ENCODE measurements around the gene PPP1R9A. TPM values are rescaled to one million over a fixed set of nuclear protein-coding genes. Genes with fewer than 3 reads are reported as not detected.

PPP1R9A gene
- total RNA-seq, 1 experiment from 2014 or later: 15.6 TPM

DNA sequence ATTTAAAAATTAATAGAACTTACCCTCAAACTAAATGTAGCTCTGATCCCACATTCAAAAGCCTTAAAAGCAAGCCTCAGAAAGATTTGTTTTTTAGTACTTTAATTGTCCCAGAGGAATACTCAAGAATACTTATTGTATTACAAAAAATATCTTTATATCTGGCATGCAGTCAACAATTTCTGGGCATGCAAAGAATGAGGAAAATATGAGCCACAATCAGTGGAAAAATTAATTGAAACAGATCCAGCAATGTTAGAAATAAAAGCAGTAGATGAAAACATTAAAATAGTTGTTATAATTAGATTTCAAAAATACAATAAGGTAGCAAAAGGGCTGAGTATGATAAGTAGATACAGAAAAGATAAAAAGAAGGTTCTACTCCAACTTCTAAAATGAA lies 262.3 kb downstream of the PPP1R9A start:
- no peak overlapping the region for H3K27ac ChIP-seq (ENCODE audit: low read depth, low read length, poor library complexity, severe bottlenecking)
- TF ChIP-seq, protein P1, sequence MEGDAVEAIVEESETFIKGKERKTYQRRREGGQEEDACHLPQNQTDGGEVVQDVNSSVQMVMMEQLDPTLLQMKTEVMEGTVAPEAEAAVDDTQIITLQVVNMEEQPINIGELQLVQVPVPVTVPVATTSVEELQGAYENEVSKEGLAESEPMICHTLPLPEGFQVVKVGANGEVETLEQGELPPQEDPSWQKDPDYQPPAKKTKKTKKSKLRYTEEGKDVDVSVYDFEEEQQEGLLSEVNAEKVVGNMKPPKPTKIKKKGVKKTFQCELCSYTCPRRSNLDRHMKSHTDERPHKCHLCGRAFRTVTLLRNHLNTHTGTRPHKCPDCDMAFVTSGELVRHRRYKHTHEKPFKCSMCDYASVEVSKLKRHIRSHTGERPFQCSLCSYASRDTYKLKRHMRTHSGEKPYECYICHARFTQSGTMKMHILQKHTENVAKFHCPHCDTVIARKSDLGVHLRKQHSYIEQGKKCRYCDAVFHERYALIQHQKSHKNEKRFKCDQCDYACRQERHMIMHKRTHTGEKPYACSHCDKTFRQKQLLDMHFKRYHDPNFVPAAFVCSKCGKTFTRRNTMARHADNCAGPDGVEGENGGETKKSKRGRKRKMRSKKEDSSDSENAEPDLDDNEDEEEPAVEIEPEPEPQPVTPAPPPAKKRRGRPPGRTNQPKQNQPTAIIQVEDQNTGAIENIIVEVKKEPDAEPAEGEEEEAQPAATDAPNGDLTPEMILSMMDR (conservative IDR thresholded peaks at IDR 0.05; ENCODE audit: low read depth, low read length): no peak
- no peak for TF ChIP-seq EZH2 (IDR thresholded peaks at IDR 0.05; ENCODE audit: borderline replicate concordance, low read depth, low read length, poor library complexity, severe bottlenecking)
- H3K9me3 ChIP-seq (ENCODE audit: low read depth, low read length, poor library complexity, severe bottlenecking): no peaks in the 10 kb centered on the region
- H3K27me3 ChIP-seq (replicated peaks; ENCODE audit: insufficient read depth, low read depth, low read length, poor library complexity): no peaks in the 10 kb centered on the region
- no peak overlapping the region for H3K4me3 ChIP-seq (ENCODE audit: low read depth, low read length, poor library complexity, severe bottlenecking)
- no peak for DNase-seq (ENCODE audit: low spot score)
- POLR2A ChIA-PET (ENCODE audit: low non-redundant PET): no interaction called here
- no TSS peak for BruUV-seq (replicated peaks)
- intact Hi-C loops (cut with micrococcal nuclease; ENCODE audit: unreplicated experiment): no loop called here
- no peaks in the 10 kb centered on the region for H3K36me3 ChIP-seq (ENCODE audit: insufficient read depth, low read length, poor library complexity, severe bottlenecking)
- CTCF ChIA-PET: no interaction called here
- no peaks in the 10 kb centered on the region for H3K4me1 ChIP-seq (ENCODE audit: insufficient read depth, low read length, poor library complexity, severe bottlenecking)

DNA sequence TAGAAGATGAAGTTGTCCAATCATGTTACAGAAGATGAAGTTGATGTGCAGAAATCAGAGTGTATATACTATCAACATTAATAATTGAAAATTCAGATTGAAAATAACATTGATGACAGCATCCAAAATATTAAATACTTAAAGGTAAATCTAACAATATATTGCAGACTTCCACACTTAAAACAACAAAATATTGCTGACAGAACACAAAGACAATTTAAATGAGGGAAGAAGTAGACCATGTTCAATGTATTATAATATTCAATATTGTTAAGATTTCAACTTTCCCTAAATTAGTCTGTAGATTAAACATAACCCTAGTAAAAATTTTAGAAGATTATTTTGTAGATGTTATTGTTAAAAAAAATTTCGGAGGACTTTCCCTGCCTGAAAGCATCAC lies 265.0 kb downstream of the PPP1R9A start:
- Histone ChIP-seq H3K9me3 (ENCODE audit: low read depth, low read length, poor library complexity, severe bottlenecking) (no peaks in the 10 kb centered on the region), H3K4me3 (ENCODE audit: low read depth, low read length, poor library complexity, severe bottlenecking) (no peak overlapping the region), H3K36me3 (ENCODE audit: insufficient read depth, low read length, poor library complexity, severe bottlenecking) (no peaks in the 10 kb centered on the region), H3K27me3 (replicated peaks; ENCODE audit: insufficient read depth, low read depth, low read length, poor library complexity) (no peaks in the 10 kb centered on the region), H3K4me1 (ENCODE audit: insufficient read depth, low read length, poor library complexity, severe bottlenecking) (no peaks in the 10 kb centered on the region), H3K27ac (ENCODE audit: low read depth, low read length, poor library complexity, severe bottlenecking) (no peak overlapping the region)
- BruUV-seq (replicated peaks): no TSS peak
- TF ChIP-seq EZH2 (IDR thresholded peaks at IDR 0.05; ENCODE audit: borderline replicate concordance, low read depth, low read length, poor library complexity, severe bottlenecking): no peak
- no peak for DNase-seq (ENCODE audit: low spot score)
- ChIA-PET CTCF (no interaction called here), POLR2A (ENCODE audit: low non-redundant PET) (no interaction called here)
- intact Hi-C loops (cut with micrococcal nuclease; ENCODE audit: unreplicated experiment): no loop called here

DNA sequence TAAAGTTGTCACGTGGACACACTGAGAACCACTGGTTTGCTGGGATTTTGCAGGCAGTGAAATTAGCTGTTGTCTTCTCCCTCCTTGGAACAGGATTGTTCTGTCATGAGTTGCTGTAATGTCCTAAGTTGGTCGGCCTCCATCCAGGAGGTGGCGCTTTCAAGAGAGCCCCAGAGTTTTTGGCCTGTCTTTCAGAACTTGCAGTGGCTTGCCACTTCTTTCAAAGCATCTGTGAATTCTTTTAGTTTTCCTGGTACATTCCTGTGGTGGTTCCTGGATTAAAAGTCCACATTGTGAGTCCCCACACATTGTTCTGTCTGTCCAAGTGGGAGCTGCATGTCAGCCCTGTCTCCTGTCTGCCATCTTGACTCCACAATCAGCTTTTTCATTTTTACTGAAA lies 283.1 kb downstream of the PPP1R9A start:
- ChIA-PET POLR2A (ENCODE audit: low non-redundant PET) (no interaction called here), CTCF (no interaction called here)
- no peak for TF ChIP-seq EZH2 (IDR thresholded peaks at IDR 0.05; ENCODE audit: borderline replicate concordance, low read depth, low read length, poor library complexity, severe bottlenecking)
- TF ChIP-seq, protein P1 (conservative IDR thresholded peaks at IDR 0.05; ENCODE audit: low read depth, low read length): peak; percentile 32; the same call in 1 of the 2 replicates
- H3K27ac ChIP-seq (ENCODE audit: low read depth, low read length, poor library complexity, severe bottlenecking): no peak overlapping the region
- no peaks in the 10 kb centered on the region for H3K9me3 ChIP-seq (ENCODE audit: low read depth, low read length, poor library complexity, severe bottlenecking)
- intact Hi-C loops (cut with micrococcal nuclease; ENCODE audit: unreplicated experiment): loop anchor here (5.0 kb wide), 1 partner anchor 287 kb away; no protein-coding TSS in a partner anchor
- no TSS peak for BruUV-seq (replicated peaks)
- H3K4me1 ChIP-seq (ENCODE audit: insufficient read depth, low read length, poor library complexity, severe bottlenecking): no peaks in the 10 kb centered on the region
- no peaks in the 10 kb centered on the region for H3K36me3 ChIP-seq (ENCODE audit: insufficient read depth, low read length, poor library complexity, severe bottlenecking)
- H3K4me3 ChIP-seq (ENCODE audit: low read depth, low read length, poor library complexity, severe bottlenecking): no peak overlapping the region
- no peak for DNase-seq (ENCODE audit: low spot score)
- no peaks in the 10 kb centered on the region for H3K27me3 ChIP-seq (replicated peaks; ENCODE audit: insufficient read depth, low read depth, low read length, poor library complexity)

DNA sequence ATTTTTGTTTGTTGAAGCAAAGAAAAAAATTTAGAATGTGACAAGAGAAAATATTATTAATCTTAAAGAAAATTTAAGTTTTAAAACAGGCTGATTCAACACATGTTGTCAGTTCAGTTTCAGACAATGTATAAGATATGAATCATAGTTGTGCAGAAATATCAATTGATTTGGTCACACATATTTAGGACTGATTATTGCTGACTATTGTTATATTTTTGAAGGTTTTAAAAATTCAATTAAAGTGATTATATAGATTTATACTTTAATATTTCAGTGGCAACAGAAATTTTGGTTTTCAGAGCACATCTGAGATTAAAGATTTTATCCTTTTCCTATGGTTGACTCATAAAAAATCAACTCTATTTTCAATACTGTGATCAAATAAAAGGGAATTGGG lies 284.4 kb downstream of the PPP1R9A start:
- intact Hi-C loops (cut with micrococcal nuclease; ENCODE audit: unreplicated experiment): loop anchor here (5.0 kb wide), 1 partner anchor 286 kb away; no protein-coding TSS in a partner anchor

More for the DNA sequence above, 284.4 kb downstream of the PPP1R9A start:
- Histone ChIP-seq H3K4me3 (ENCODE audit: low read depth, low read length, poor library complexity, severe bottlenecking) (no peak overlapping the region), H3K27me3 (replicated peaks; ENCODE audit: insufficient read depth, low read depth, low read length, poor library complexity) (no peaks in the 10 kb centered on the region), H3K36me3 (ENCODE audit: insufficient read depth, low read length, poor library complexity, severe bottlenecking) (no peaks in the 10 kb centered on the region), H3K4me1 (ENCODE audit: insufficient read depth, low read length, poor library complexity, severe bottlenecking) (no peaks in the 10 kb centered on the region), H3K27ac (ENCODE audit: low read depth, low read length, poor library complexity, severe bottlenecking) (no peak overlapping the region), H3K9me3 (ENCODE audit: low read depth, low read length, poor library complexity, severe bottlenecking) (no peaks in the 10 kb centered on the region)
- POLR2A ChIA-PET (ENCODE audit: low non-redundant PET): no interaction called here
- no peak for TF ChIP-seq EZH2 (IDR thresholded peaks at IDR 0.05; ENCODE audit: borderline replicate concordance, low read depth, low read length, poor library complexity, severe bottlenecking)
- TF ChIP-seq, protein P1 (conservative IDR thresholded peaks at IDR 0.05; ENCODE audit: low read depth, low read length): no peak
- no TSS peak for BruUV-seq (replicated peaks)
- DNase-seq (ENCODE audit: low spot score): no peak
- CTCF ChIA-PET: no interaction called here
